SK-N-MC (cell line): Measurements from ENCODE around the gene DUSP7.

Experiments
- EZH2 ChIP-seq: fragments of 200-600 bp; sonication (generic); IDR thresholded peaks from one replicate; pipeline ENCODE4 v1.6.1; 2017; ENCODE audit warnings: antibody characterized with exemption
- FOXP2 ChIP-seq: optimal IDR thresholded peaks from 2 replicates; pipeline ENCODE3; 2011; ENCODE audit warnings: mild to moderate bottlenecking, moderate library complexity; ENCODE audit not compliant: insufficient read depth; ENCODE audit errors: extremely low read length, control extremely low read depth
- POLR2AphosphoS5 ChIP-seq: IDR thresholded peaks from 2 replicates; pipeline ENCODE4 v1.6.1; 2012; ENCODE audit warnings: mild to moderate bottlenecking, low read depth, low read length, borderline replicate concordance

GRCh38 chr3:52069855-52070254, 13.5 kb upstream of the DUSP7 start:
- no peak for TF ChIP-seq POLR2AphosphoS5
- TF ChIP-seq EZH2: no peak
- TF ChIP-seq FOXP2: no peak
